HL-60 (cell line): ENCODE results near the gene SUV39H1.

ENCODE experiments used
- DNase-seq, 2 experiments: peaks; one replicate each; pipeline ENCODE4 v3.0.0-alpha.2; 2010 to 2020; ENCODE audit warnings: low read depth in 1 of 2, low spot score in 1 of 2
- H3K27ac ChIP-seq: fragments of 250-450 bp; sonication (Bioruptor Pico); replicated peaks from 2 replicates; pipeline ENCODE4 v1.5.1; 2020; ENCODE audit warnings: mild to moderate bottlenecking, moderate library complexity
- H3K27me3 ChIP-seq: fragments of 250-450 bp; sonication (Bioruptor Pico); 2 replicates; pipeline ENCODE4 v1.5.1; 2021; ENCODE audit warnings: mild to moderate bottlenecking, moderate library complexity; ENCODE audit not compliant: insufficient read depth, poor library complexity, severe bottlenecking
- H3K4me3 ChIP-seq: replicated peaks from 2 replicates; pipeline ENCODE4 v1.5.1; 2011; ENCODE audit warnings: mild to moderate bottlenecking, control low read depth, low read length; ENCODE audit not compliant: insufficient read depth
- CTCF ChIP-seq: IDR thresholded peaks from one replicate; pipeline ENCODE4 v1.5.1; 2011; ENCODE audit warnings: low read length, control low read depth, inconsistent platforms; ENCODE audit not compliant: insufficient read depth
- GABPA ChIP-seq: IDR thresholded peaks from 2 replicates; pipeline ENCODE4 v1.6.1; 2012; ENCODE audit warnings: low read depth
- POLR2AphosphoS5 ChIP-seq: IDR thresholded peaks from 2 replicates; pipeline ENCODE4 v1.6.1; 2012; ENCODE audit warnings: low read depth
- REST ChIP-seq: IDR thresholded peaks from 2 replicates; pipeline ENCODE4 v1.6.1; 2012; ENCODE audit warnings: low read depth; ENCODE audit not compliant: insufficient replicate concordance
- SPI1 ChIP-seq: IDR thresholded peaks from 2 replicates; pipeline ENCODE4 v1.6.1; 2012; ENCODE audit warnings: low read depth, mild to moderate bottlenecking, borderline replicate concordance

SUV39H1 gene

GRCh38 chrX:48711162-48711928 is 14.8 kb downstream of the SUV39H1 start:
- Histone ChIP-seq H3K27ac (no peak overlapping the region), H3K27me3 (no peaks in the 10 kb centered on the region), H3K4me3 (no peak overlapping the region)
- DNase-seq = no peak
- no peak for TF ChIP-seq POLR2AphosphoS5
- TF ChIP-seq REST = no peak
- no peak for TF ChIP-seq SPI1
- no peak for TF ChIP-seq CTCF
- no peak for TF ChIP-seq GABPA

GRCh38 chrX:48711929-48712505 is 15.5 kb downstream of the SUV39H1 start:
- Histone ChIP-seq H3K27me3 (no peaks in the 10 kb centered on the region), H3K27ac (no peak overlapping the region), H3K4me3 (no peak overlapping the region)
- TF ChIP-seq GABPA (no peak), CTCF (no peak), REST (no peak), POLR2AphosphoS5 (no peak), SPI1 (no peak)
- DNase-seq = no peak

- no peak for TF ChIP-seq REST
- TF ChIP-seq SPI1 = no peak
- TF ChIP-seq GABPA = no peak
- TF ChIP-seq CTCF = no peak
- no peak for TF ChIP-seq POLR2AphosphoS5
- H3K27ac ChIP-seq = no peak overlapping the region
- no peaks in the 10 kb centered on the region for H3K27me3 ChIP-seq
- no peak overlapping the region for H3K4me3 ChIP-seq
- no peak for DNase-seq
Observed at GRCh38 chrX:48713847-48714246, 17.3 kb downstream of the SUV39H1 start.
